ENCODE measurements around the gene PM20D1.
"Not testable (repeated sequence)": the region's sequence is repeated elsewhere in the genome, so short reads cannot be mapped to it uniquely, and the experiment has no call there.

Gene PM20D1, protein sequence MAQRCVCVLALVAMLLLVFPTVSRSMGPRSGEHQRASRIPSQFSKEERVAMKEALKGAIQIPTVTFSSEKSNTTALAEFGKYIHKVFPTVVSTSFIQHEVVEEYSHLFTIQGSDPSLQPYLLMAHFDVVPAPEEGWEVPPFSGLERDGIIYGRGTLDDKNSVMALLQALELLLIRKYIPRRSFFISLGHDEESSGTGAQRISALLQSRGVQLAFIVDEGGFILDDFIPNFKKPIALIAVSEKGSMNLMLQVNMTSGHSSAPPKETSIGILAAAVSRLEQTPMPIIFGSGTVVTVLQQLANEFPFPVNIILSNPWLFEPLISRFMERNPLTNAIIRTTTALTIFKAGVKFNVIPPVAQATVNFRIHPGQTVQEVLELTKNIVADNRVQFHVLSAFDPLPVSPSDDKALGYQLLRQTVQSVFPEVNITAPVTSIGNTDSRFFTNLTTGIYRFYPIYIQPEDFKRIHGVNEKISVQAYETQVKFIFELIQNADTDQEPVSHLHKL

DNA sequence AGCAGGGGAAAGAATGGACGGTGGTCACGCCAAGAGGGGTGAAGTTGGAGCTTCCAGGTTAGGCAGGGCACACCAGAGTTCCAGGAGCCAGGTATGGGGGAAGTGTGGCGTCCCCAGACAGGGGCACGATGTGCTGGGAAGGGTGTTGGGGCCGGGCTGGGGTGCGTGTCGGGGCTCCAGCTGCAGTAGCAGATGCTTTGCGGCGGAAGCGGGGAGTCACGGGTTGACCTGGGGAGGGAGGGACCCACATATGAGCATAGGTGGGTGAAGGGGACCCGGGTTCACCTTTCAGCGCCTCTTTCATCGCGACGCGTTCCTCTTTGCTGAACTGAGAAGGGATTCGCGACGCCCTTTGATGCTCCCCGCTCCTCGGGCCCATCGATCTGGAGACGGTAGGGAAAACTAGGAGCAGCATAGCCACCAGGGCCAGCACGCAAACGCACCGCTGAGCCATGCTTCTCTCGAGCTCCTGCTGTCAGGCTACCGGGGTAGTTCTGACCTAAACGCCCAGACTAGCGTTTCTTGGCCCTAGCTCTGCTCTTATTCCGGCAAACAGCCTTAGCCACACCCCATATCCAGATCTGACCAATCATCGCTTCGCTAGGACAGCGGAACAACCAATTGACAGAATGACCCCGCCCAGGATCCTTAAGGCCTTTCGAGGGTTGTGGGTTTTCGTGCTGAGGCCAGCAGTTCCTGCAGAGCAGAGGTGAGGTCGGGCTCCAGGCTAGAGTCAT, at the start of gene PM20D1:
Gene PM20D1, minus strand, starts transcription at position 514 of the 737 bp plus-strand sequence. Its CDS starts 60 bp downstream, at position 454.
- DNase-seq, result peak; percentile 54 to 69

DNA sequence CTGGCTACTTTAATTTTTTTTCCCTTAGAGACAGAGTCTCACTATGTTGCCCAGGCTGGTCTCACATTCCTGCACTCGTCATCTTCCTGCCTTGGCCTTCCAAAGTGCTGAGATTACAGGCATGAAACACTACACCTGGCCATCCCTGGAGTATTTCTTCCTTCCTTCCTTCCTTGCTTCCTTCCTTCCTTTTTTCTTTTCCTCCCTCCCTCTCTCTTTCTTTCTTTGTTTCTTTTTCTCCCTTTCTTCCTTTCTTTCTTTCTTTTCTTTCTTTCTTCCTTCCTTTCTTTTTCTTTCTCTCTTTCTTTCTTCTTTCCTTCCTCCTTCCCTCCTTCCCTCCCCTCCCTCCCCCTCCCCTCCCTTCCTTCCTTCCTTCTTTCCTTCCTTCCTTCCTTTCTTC, 46.4 kb upstream of the PM20D1 start:
- DNase-seq, result no peak

DNA sequence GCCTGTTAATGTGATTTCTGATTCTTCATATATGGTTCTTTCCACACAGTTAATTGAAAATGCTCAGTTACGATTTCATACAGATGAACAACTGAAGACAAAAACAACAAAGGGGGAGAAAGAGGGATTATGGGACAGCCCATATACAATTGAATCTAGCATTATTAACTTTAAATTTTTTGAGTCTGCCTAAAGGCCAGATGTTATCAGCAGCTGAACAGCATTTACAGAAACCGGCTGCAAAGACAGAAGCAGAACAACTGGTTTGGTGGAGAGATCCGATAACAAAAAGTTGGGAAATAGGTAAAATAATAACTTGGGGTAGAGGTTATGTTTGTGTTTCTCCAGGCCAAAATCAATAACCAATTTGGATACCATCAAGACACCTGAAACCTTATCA, 44.2 kb upstream of the PM20D1 start:
- DNase-seq, result not testable (repeated sequence)

DNA sequence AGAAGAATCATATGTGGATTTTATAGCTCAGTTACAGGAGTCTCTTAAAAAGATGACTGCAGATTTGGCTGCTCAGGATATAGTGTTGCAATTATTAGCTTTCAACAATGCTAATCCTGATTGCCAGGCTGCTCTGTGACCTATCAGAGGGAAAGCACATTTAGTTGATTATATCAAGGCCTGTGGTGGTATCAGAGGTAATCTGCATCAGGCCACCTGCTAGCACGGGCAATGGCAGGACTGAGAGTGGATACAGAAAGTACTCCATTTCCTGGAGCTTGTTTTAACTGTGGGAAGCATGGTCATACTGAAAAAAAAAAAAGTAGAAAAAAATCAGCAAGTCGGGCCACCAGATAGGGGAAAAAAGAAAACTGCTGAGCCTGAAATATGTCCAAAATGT, 42.2 kb upstream of the PM20D1 start:
- DNase-seq, result not testable (repeated sequence)

DNA sequence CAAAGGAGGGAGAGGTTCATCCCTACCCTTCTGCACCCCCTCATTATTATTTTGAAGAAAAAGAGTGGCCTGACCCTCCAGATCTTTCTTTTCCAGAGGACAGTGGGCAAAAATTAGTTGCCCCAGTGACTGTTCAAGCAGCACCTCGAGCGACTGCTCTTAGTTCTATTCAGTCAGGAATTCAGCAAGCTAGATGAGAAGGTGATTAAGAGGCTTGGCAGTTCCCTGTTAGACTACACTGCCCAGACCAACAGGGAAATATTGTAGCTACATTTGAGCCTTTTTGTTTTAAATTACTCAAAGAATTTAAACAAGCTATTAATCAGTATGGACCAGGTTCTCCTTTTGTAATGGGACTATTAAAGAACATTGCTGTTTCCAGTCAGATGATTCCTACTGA, 41.5 kb upstream of the PM20D1 start:
- DNase-seq, result not testable (repeated sequence)

DNA sequence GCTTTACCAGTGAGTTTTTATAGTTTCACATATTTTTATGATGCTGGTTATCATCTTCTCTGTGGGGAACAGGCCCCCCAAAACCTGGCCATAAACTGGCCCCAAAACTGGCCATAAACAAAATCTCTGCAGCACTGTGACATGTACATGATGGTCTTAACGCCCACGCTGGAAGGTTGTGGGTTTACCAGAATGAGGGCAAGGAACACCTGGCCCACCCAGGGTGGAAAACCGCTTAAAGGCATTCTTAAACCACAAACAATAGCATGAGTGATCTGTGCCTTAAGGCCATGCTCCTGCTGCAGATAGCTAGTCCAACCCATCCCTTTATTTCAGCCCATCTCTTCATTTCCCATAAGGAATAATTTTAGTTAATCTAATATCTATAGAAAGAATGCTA, 40.7 kb upstream of the PM20D1 start:
- not testable (repeated sequence) for DNase-seq

DNA sequence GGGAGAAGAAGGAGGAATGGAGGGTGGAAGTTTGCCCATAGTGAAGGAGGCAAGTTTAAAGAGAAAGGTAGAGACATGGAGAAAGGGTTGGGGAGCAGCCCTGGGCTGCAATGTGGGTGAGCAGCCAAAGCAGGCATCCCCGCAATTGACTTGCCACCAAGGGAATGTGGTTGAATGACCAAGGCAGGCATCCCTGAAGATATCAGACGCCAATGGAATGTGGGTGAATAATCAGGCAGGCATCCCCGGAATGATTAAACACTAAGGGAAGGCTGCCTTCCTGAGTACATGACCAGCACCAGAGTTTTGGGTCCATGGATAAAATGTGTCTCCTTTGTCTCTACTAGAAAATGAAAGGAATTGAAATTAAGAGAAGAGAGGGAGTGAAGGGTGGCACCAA, 39.8 kb upstream of the PM20D1 start:
- DNase-seq, result not testable (repeated sequence)

DNA sequence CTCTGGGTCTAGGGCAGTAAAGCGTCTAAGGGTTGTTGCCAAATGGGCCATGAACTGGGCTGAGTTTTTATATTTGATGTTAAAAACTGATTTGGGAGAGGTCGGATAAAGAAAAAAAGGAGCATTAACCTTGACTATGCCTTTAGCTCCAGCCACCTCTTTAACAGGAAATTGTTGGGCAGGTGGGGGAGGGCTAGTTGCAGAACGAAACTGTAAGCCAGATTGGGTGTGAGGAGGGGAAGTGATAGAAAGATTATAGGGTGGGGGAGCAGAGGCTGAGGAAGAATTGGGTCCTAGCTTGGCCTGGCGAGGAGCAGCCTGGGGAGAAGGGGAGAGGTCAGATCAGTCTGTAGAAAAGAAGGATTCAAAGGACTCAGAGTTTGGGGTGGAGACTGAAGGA, 39.1 kb upstream of the PM20D1 start:
- not testable (repeated sequence) for DNase-seq

DNA sequence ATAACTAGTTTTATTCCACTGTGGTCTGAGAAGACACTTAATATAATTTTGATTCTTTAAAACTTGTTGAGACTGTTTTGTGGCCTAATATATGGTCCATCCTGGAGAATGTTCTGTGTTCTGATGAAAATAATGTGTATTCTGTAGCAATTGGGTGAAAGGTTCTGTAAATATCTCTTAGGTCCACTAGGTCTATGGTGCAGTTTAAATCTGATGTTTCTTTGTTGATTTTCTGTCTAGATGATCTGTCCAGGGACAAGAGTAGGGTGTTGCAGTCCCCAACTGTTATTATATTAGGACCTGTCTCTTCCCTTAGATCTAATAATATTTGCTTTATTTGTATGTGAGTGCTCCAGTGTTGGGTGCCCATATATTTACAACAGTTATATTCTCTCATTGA, 33.9 kb upstream of the PM20D1 start:
- DNase-seq, result no peak

DNA sequence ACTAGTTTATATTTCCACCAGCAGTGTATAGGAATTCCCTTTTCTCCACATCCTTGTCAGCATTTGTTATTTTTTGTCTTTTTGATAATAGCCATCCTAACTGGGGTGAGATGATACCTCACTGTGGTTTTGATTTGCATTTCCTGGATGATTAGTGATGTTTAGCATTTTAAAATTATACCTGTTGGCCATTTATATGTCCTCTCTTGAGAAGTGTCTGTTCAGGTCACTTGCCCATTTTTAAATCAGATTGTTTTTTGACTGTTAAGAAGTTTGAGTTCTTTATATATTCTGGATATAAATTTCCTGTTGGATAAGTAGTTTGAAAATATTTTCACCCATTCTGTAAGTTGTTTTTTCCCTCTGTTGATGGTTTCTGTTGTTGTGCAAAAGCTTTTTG, 31.0 kb upstream of the PM20D1 start:
- no peak for DNase-seq

DNA sequence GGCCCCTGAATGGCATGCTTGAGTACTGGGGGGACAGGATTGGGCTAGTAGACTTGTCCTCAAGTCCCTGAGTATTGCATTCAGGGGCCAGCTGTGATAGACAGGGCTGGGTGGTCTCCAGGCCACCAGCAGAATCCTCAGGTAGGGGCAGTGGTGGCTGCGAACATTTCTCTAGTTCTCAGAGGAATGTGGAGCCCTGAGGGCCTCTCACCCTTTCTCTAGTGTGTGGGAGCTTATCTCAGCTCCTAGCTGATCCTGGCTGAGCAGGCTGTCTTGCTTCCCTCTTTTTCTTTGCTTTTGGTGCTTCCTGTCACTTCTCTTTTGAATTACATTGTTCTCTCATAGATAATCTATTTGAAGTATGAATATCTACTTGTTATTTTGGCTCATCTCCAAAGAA, 30.0 kb upstream of the PM20D1 start:
- DNase-seq, result no peak

DNA sequence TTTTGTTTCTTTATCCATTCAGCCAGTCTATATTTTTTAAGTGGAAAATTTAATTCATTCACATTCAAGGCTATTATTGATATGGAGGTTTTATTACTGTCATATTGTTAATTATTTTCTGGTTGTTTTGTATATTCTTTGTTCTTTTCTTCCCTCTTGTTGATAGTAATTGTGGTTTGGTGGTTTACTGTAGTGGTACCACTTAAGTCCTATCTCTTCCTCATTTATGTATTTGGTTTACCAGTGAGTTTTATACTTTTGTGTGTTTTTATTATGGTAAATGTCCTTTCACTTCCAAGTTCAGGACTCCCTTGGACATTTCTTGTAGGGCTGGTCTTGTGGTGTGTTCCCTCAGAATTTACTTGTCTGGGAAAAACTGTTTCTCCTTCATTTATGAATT, 28.1 kb upstream of the PM20D1 start:
- DNase-seq, result no peak

DNA sequence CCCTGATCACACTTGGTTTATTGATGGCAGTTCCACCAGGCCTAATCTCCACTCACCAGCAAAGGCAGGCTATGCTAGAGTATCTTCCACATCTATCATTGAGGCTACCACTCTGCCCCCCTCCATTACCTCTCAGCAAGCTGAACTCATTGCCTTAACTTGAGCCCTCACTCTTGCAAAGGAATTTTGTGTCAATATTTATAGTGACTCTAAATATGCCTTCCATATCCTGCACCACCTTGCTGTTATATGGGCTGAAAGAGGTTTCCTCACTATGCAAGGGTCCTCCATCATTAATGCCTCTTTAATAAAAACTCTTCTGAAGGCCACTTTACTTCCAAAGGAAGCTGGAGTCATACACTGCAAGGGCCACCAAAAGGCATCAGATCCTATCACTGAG, 23.2 kb upstream of the PM20D1 start:
- DNase-seq, result not testable (repeated sequence)

DNA sequence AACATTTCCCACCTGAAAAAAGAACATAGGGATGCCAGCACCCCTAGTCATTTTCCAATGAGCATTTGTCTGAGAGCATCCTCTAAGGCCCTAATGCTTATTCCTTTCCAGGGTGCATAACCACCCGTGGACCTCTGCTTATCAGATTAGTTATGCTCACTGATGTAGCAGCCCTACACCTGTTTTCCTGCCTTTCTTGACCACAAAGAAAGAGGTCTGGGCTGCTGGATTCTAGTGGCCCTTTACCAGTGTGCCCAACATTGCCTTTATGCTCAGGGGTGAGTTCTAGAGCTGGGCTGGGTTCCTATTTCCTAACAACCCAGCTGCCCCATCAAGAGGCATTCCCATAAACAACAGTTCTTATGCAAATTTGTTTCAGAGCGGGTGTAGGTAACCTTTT, 20.3 kb upstream of the PM20D1 start:
- no peak for DNase-seq

DNA sequence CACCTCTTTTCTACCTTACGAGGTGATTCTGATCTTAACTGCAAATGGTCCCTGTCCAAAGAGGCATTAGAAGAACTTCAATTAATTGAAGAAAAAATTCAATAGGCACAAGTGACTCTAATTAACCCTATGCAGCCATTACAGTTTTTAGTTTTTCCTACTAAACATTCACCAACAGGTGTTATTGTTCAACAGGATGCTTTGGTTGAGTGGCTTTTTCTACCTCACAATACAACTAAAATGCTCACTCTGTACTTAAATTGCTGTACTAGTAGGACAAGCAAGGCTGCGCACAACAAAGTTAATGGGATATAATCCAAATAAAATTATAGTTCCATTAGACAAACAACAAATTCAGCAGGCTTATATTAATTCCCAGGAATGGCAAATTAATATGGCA, 11.6 kb upstream of the PM20D1 start:
- no peak for DNase-seq

DNA sequence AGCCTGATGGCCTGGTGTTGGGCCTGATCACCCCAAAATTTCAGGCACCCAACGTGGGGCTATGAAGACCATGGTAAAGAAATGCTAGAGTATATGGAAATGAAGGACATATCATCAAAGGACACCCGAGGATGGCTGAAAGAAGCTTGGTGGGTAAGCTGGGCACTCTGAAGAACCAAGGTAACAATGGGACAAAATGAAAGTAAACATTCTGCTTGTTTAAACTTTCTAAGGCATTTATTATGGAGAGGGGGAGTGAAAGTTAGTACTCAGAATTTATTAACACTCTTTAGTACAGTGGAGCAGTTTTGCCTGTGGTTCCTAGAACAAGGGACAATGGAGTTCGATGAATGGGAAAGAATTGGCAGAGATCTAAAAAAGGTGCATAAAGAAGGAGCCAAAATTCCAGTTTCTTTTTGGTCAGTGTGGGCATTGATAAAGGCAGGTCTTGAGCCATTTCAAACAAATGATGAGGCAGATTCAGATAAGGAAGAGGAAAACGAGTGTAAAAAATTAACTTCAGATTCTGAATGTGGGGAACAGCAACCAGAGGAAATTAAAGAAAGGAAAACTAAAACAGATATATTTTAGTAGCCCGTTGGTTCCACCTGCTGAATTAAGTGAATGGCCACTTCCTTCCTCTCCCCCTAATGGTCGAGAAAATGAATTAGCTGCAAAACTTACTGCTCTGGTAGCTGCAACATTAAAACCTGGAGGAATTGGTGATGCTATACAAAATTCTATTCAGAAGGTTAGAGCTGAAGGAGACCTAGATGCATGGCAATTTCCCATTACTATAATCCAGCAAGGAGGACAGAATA, 8.4 kb upstream of the PM20D1 start:
- DNase-seq, result no peak

DNA sequence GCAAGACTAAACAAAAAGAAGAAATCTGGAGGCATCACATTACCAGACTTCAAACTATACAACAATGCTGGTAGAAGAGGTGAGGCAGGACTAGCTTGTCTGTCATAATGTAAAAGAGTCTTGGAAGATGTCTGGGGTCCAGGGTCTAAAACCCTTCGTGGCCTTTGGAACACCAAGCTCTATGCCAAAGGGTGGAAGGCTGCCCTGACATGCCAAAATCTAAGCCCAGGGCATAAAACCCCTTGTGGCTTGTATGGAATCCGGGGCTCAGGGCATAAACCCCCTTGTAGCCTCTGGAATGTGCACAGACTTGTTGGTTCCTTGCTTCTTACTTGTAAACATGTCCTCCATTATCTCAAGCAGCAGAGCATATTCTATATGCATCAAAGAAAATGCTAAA, 7.6 kb upstream of the PM20D1 start:
- DNase-seq, result not testable (repeated sequence)

DNA sequence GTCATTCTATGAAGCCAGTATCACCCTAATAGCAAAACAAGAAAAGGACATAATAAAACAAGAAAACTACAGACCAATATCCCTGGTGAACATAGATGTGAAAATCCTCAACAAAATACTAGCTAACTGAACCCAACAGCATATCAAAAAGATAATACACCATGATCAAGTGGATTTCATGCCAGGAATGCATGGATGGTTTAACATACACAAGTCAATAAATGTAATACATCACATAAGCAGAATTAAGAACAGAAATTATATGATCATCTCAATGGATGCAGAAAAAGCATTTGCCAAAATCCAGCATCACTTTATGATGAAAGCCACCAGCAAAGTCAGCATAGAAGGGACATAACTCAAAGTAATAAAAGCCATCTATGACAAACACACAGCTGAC, 6.5 kb upstream of the PM20D1 start:
- DNase-seq, result no peak

DNA sequence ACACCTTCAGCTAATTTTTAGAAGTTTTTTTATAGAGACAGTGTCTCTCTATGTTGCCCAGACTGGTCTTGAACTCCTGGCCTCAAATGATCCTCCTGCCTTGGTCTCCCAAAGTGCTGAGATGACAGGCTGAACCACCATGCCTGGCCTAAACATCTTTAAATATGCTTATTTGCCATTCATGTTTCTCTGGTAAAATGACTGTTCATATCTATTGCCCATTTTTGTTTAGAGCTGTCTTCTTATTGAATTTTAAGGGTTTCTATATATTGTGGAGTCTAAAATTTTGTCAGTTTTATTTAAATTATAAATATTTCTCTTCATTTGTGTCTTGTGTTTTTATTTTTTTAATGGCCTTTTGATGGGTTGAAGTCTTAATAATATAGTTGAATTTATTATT, 3.0 kb upstream of the PM20D1 start:
- DNase-seq, result no peak

DNA sequence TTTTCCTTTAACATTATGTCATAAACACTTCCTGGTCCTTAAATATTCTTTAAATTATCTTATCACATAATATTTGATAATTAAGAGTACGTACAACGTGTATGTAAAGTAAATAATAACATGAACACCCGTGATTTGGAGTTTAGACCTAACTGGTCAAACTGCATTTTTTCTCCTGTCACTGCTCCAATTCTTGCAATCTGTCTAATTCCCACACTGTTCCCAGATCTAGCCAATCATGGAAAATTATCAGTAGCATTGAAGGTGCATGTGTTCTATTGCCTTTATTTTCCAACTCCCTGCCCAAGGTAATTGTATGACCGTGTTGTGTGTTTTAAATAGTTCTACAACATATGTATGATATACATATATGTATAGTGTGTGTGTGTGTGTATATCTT, 2.1 kb upstream of the PM20D1 start:
- DNase-seq, result no peak

DNA sequence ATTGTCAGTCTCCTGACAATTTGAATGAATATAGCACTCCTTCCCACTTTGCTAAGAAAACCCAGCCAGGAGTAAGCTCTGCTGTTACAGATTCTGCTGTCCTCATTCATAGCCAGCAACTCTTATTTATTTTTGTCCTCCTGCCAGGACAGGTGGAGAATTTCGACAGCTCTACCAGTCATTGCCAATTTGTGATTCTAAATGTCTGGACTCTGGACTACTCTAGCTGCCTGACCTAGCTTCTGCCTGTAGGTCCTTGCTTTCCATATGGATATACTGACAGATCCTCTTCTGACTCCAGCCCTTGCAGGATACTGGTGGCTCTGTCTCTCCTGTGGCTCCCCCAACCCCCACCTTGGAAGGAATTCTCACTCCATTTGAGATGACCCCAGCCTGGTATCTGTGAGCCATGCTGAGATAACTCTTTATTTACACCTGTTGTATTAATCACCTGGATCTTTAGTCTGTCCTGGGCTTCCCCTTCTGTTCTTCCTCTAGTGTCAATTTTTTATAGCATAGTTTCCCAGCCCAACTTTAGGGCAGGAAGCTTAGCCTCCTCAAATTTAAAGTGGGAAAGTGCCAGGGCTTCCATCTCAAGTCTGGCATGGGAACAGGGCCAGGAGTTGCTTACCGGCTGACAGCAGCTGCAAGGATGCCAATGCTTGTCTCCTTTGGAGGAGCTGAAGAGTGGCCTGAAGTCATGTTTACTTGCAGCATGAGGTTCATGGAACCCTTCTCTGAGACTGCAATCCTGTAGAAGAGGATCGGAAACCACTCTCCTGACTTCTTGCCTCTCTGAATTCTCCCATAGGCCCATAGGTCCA, 6.7 kb downstream of the PM20D1 start:
- no peak for DNase-seq

DNA sequence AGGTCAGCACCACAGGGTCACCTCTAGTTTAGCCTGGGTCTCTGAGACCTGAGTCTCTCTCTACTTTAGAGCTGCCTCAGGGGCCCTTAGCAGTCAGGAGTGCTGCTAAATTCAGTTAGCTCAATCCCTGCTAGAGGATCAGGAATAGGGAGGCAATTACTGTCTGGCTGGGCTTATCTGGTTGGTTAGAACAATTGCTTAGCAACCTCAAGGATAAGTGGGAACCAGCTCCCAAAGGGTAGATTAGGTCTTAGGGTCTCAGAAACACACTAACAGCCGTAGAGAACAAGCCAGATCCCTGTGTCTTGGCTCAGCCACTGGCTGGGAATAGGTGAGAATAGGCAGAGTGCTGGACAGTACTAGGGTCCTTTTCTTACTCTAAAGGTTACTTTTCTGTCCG, 7.7 kb downstream of the PM20D1 start:
- DNase-seq, result no peak

All from stimulated activated CD4-positive, alpha-beta T cell treated with anti-CD3 and anti-CD28 coated beads, Interleukin-2, amount 100 ng/mL, for 48 hours (primary cell).